Measurements from ENCODE around the gene ACHE.

Gene ACHE

DNA sequence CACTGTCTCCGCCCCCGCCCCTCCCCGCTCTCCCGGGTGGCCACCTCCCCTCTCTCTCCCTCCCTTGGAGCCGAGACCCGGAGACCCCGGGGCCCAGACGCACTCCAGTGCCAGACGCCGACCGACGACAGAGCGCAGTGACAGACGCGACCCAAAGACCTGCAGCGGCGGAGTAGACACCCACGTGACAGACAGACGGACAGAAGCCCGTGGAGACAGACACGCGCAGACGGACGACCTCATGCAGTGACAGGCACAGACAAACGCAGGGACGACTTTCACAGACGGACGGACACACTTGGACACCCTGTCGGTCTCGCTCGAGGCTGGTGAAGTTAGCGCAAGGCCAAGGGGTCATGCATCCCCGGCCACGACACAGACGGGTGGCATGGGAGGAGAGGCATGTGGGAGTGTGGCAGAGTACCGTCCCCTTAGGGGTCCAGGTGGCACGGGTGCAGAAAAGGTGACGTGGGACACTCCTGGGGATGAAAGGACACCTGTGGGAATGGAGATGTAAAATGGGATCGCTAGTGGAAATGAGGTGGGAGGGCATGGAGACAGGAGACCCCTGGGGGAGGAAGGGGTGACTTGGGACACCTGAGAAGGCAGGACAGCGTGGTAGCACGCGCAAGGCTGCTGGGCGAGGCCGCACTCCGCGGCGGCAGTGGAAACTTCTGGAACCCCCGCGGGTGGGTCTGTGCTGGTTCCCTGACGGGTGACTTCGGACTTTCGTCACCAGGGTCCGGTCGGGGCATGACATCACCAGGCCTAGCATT is 456 bp upstream of the ACHE start:
- peak; percentile 56 for DNase-seq

DNA sequence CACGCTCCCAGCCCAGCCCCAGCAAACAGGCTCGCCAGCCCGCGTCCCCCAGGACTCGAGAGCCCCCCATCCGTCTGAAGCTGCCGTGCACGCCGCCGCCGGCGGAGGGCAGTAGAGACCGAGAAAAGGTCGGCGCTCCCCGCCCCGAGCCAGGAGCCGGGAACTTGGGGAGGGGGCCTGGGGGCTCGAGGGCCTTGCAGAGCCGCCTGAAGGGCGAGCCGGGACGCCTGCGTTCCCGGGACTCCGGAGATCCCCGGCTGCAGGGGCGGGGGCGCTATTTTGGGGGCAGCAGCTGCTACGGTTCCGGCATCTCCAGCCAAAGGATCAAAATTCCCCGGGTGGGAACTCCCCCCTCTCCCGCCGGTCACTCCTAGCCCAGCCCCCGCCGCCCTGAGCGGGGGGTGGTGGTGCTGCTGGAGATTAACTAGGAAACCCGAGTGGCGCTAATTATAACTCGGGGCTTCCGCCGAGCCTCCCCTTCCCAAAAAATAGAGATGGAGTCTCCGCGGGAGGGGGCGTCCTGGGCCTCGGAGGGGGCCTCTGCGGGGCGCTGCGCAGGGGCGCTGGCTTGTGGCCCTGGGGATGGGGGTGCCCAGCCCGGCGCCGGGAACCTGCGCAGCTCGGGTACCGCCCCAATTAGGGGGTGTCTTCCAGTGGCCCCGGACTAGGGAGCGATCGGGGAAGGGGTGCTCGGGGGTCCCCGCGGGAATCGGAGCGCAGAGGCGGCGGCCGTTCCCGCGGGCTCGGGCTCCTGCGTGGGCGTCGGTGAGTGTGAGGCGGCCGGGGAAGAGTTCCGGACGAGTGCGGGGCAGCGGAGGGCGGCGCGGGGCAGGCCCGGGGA is 608 bp downstream of the ACHE start:
- DNase-seq: peak; percentile 42

DNA sequence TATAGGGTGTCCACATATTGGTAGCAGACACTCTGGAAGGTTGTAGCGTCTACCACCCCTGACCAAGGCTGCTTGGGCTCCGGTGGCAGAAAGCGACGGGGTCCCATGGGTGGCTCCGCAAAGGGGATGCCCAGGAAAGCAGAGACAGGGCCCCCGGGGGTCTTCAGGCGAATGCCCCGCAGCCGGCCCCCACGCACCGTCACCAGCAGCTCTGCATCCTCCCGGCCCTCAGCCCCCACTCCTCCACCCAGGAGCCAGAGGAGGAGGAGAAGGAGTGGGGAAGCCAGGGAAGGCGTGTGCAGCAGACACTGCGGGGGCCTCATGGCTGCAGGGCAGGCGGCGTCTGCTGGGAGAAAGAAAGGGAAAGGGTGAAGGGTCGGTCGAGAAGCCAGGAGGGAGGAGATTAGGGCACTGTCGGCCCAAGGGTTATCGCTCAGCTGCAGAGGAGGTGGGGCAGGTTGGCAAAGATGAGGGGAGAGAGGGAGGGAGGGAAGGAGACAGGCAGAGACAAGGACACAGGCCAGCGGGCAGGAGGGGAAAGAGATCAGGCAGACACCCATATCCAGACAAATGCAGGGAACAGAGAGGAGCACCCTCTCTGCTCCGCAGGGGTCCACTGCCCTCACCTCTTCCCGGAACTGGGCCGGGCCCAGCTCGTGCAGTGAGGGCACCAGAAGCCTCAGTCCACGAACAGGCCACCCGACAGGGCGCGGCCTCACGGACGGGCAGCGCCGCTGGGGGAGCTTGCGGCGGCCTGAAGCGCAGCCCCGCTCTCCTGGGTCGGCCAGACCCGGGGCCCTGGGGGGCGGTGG is 1.6 kb downstream of the ACHE start:
- DNase-seq: no peak

DNA sequence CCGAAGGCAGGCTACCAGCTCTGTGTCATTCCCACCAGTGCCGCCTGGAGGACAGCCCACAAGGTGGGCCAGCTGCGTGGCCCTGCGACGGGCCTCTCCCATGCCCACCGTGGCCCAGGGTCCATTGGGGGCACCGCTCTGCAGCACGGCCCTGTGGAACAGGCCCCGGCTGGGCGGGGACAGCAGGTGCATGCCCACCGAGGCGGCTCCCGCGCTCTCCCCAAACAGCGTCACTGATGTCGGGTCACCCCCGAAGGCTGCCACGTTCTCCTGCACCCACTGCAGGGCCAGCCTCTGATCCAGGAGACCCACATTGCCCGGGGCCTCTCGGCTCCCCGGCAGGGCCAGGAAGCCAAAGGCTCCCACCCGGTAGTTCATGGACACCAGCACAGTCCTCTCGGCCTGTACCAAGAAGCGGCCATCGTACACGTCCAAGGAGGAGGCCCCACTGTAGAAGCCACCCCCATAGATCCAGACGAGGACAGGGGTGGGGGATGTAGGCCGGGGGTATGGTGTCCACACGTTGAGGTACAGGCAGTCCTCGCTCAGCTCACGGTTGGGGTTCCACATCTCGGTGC is 2.3 kb downstream of the ACHE start:
- DNase-seq: no peak

DNA sequence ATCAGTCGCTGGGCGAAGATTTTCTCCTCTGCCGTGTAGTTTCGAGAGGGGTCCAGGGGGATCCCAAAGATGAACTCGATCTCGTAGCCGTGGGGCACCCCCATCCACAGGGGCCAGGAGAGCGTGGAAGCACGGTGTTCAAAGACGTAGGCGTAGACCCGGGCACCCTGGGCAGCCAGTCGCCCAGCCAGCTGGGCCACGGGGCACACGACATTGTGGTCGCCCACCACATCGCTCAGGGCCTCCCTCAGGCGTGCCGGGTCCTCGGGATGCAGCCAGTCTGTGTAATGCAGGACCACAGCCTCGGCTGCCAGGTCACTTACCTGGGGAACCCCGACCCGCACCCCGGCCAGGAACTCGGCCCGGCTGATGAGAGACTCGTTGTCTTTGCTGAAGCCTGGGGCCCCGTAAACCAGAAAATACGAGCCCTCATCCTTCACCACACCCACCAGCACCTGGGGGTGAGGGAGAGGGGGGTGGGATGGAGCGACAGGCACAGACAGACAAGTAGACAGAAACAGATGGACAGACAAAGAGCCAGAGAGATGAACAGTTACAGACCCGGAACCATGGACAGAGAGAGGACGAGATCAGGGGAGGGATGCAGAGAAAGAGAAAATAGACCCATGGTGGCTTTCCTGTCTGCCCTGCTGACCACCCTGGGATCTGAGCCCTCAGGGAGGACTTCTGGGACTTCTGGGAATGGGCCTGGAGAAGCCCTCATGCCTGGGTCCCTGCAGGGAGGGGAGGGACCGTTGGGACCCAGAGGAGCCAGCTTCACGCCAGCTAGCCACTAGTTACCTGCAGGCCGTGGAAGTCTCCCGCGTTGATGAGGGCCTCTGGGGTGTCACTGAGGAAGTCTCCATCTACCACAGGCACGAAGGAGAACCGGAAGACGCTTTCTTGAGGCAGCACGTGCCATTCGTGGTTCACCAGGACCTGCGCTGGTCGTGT is 3.0 kb downstream of the ACHE start:
- DNase-seq: no peak

DNA sequence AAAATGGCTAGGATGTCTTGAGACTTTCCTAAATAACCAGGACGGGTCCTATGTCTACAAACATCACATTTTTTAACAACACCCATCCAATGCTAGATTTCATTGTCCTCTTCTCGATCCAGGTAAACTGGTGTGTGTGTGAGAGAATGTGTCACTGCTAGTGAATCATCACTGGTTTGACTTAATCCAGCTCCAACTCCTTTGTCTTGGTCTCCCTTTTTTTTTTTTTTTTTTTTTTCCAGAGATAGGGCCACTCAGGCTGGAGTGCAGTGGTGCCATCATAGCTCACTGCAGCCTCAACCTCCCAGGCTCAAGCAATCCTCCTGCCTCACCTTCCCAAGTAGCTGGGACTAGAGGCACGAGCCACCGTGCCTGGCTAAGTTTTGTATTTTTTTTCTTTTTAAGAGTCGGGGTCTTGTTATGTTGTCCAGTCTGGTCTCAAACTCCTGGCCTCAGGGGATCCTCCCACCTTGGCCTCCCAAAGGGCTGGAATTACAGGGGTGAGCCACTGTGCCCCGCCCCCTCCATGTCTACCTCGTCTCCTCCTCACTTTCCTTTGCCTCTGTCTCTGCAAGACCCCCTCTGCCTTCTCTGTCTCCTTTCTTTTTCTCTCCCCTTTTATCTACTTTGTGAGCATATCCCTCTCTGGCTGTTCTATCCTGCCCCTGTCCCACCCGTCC is 4.0 kb downstream of the ACHE start:
- no peak for DNase-seq

DNA sequence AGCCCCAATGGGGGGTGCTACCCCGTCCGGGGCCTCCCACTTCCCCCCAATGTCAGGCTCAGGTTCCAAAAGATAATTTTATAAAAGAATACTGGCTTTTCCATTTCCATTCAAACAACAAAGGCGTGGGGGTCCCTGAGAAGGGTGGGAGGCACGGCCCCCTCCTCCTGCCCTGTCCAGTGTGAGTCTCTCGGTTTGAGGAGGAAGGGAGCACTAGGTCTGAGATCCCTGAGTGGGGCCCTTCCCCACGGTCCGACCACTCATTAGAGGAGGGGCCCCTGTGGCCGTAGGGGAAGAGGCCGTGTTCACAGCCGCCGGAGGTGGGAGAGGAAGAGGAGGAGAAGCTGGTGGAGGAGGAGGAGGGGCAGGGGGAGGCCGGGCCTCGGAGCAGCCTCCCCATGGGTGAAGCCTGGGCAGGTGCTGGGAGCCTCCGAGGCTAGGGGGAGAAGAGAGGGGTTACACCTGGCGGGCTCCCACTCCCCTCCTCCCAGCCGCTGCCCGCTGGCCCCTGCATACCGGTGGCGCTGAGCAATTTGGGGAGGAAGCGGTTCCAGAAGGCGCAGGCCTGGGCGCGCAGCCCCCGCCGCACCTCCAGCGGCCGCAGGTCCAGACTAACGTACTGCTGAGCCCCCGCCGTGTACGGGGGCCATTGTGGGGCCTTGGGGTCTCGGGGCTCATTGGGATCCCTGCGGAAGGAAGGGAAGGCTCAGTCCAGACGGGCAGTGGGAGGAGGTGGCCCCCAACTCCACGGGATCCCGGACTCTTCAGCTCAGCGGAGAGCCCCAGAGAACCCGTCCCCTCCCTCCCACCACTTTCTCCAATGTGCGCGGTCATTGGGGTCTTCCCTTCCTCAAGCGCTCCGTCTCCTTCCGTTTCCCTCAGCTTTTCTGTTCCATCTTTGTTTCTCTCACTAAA is 4.8 kb downstream of the ACHE start:
- no peak for DNase-seq

DNA sequence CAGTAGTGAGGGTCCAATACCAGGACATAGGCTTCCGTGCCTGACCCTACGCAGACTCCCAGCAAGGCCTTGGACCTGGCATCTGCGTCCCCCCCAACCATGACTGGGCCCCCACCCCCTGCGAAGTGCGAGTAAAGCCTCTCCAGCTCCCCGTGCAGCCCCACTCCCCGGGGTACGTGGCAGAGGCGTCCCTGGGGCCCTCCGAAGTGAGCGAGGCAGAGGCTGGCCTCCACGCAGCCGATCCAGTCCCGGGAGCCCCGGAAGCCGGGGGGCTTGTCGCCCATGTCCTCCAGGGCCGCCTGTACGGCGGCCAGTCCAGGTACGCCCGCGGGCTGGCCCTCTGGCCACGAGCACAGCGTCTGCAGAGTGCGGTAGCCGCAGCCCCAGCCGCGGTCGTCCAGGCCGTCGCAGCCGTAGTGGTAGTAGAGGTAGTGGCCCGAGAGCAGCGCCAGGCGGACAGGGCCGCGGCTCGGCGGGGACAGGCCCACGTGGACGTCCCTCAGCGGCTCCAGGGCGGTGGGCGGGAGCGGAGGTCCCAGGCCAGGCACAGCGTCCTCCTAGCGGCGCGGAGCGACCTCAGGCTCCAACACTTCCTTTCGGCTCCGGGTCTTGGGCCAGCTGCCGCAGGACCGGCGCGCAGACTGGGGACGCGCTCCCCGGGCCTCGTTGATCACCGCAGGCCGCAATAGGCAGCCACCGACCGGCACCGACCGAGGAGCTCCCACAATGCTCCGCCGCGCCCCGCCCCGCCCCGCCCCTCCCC is 6.5 kb downstream of the ACHE start, which contains the start of gene UFSP1:
Gene UFSP1 (minus strand): TSS at position 728 of the 763 bp plus-strand sequence. CDS start 444 bp downstream, at position 284.
- no peak for DNase-seq

DNA sequence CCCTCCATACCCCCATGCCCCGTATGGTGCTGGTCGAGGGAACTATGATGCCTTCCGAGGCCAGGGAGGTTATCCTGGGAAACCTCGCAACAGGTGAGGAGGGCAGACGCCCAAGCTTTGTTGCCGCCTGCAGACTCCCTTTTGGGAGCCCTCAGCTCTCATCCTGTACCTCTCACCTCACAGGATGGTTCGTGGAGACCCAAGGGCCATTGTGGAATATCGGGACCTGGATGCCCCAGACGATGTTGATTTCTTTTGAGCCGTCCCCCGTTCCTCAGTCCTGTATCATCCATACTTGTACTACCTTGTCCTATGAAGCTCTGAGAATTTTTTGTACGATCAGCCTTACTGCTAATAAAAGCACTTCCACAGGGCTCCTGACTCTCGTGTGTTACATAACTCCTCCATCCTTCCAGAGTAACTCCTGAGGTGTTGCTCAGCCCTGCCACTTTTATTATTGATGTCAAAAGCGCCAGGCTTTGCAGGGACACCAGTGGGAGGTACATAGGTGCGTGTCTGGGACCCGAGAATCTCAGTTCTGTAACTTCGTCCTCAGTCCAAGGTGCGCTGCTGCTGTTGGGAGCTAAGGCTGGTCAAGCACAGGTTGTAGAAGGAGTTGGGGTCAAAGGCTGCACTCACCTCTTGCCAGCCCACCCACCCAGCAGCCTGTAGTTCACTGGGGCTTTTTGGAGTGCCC is 7.2 kb downstream of the ACHE start:
- no peak for DNase-seq

DNA sequence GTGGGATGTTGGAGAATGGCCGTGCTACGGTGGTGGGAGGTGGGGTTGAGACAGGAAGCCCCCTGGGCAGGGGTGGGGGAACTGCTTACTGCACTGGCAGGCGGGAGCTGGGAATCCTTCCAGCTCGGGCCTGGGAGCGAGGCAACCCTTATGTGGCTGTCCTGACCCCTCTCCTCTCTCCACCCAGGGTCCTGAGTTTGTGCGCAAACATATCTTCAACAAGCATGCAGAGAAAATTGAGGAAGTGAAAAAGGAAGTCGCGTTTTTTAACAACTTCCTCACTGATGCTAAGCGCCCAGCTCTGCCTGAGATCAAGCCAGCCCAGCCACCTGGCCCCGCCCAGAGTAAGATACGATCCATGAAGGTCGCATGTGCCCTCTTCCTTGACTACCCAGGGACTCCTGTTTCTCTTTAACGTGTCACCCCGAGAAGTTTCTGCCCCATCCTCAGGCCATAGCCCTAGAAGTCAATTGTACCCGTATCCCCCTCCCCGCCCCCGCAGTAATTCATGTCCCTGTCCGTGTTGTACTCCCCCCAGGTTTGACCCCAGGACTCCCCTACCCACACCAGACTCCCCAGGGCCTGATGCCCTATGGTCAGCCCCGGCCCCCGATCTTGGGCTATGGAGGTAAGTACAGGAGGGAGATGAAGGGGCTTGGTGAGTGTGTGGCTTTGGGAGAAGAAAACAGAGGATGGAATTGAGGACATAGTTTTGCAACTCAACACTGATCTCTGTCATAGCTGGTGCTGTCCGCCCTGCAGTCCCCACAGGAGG is 8.0 kb downstream of the ACHE start:
- peak; percentile 78 for DNase-seq

DNA sequence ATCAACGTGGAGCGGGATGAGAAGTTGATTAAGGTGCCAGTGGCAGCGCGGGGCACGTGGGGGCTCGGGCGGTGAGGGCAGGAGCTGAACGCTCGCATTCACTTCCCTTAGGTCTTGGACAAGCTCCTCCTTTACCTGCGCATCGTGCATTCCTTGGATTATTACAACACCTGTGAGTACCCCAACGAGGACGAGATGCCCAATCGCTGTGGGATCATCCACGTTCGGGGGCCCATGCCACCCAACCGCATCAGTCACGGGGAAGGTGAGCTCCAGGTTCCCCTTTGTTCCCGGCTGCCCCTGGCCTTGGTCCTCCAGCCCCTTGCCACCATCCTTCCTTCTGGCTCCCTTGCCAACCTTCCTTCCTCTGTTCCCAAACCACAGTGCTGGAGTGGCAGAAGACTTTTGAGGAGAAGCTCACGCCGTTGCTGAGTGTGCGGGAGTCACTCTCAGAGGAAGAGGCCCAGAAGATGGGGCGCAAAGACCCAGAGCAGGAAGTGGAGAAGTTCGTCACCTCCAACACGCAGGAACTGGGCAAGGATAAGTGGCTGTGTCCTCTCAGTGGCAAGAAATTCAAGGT is 8.7 kb downstream of the ACHE start:
- DNase-seq: no peak

DNA sequence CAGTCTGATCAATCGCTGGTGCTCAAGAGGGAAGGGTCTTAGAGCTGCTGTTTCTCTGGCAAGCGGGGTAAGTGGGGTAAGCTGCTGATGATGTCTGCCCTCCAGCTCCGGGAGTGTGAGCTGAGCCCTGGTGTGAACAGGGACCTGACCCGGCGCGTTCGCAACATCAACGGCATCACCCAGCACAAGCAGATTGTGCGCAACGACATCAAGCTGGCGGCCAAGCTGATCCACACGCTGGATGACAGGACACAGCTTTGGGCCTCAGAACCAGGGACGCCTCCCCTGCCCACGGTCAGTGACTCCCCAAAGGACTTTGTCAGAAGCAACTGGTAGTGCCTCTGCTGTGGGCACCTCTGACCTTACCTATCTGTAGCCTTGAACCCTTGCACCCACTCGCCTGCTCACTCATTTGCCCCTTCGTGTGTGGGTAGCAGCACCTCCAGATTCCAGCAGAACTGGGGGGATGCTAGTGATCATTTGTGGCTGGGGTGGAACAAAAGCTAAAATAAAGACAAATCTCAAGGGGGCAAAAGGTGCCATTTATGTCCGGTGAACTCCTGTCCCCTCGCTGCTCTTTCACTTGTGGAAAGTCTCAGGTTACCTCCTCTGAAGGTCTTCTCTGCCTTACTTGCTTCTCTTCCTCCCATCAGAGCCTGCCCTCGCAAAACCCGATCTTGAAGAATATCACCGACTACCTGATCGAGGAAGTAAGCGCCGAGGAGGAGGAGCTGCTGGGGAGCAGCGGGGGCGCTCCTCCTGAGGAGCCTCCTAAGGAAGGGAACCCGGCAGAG is 9.3 kb downstream of the ACHE start:
- no peak for DNase-seq

DNA sequence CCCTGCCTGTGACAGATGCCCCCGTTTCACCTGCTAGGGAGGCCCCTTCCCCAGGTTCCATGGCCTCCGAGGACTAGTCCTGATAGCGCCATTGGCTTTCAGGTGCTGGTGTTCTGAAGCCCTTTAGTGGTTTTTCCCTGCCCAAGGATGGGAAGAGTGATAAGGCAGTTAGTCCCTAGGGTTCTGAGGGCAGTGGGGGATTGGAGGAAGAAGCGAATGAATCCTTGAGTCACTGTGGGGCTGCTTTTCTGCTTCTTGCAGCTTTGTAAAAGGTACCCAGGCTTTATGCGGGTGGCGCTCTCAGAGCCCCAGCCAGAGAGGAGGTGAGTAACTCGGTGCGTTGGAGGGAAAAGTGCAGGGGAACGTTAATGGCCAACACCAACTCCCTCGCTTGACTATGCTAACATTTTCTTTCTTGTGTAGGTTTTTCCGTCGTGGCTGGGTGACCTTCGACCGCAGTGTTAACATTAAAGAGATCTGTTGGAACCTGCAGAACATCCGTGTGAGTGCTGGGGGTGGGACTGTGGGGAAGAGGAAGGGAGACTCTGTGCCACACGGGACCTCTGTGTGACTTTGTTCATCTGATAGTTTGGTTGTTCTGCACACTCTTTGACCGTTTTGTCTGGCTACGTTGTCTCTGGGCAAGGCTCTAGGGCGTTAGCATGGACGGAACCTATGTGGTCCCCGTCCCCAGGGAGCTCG is 10.1 kb downstream of the ACHE start:
- DNase-seq: no peak

DNA sequence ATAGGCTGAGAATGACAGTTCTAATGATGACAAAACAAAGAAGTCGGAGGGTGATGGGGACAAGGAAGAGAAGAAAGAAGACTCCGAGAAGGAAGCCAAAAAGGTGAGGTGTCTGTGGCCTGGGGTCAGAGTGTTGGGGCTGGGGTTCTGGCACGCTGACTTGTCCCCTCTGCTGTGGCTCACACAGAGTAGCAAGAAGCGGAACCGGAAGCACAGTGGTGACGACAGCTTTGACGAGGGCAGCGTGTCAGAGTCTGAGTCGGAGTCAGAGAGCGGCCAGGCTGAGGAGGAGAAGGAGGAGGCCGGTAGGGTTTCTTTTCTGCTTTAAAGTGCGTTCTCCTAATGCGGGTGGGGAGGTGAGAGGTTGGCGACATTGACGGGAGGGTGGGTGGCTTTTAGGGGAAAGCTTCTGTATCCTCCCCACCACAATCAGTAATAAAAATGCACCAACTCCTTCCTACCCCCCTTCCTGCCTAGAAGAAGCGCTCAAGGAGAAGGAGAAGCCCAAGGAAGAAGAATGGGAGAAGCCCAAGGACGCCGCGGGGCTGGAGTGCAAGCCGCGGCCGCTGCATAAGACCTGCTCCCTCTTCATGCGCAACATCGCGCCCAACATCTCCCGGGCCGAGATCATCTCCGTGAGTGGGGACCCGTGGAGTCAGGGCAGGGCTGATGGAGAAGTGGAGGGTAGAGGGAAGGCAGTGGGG is 10.8 kb downstream of the ACHE start:
- peak; percentile 66 for DNase-seq
